ENCODE results near the gene NHLRC2.

- TF ChIP-seq EP300 (IDR thresholded peaks at IDR 0.05; ENCODE audit: borderline replicate concordance in 1 of 2, control insufficient read depth in 1 of 2, low read depth in 2 of 2, low read length in 2 of 2) (no peak), EGR1 (IDR thresholded peaks at IDR 0.05; ENCODE audit: borderline replicate concordance in 1 of 2, low read depth in 2 of 2, low read length in 2 of 2) (no peak), POLR2A (IDR thresholded peaks at IDR 0.05; ENCODE audit: low read depth, low read length) (no peak), SIN3A (IDR thresholded peaks at IDR 0.05; ENCODE audit: low read depth, low read length) (no peak), SREBF2 (IDR thresholded peaks at IDR 0.05; ENCODE audit: low read length) (no peak), ESRRA (IDR thresholded peaks at IDR 0.05; ENCODE audit: low read length) (no peak), REST (IDR thresholded peaks at IDR 0.05; ENCODE audit: low read depth, low read length) (no peak), CTCF (IDR thresholded peaks at IDR 0.05 in 2 of 3, conservative IDR thresholded peaks at IDR 0.05 in 1 of 3; ENCODE audit: control insufficient read depth in 2 of 3, extremely low read depth in 1 of 3, insufficient read depth in 1 of 3, low read depth in 3 of 3, low read length in 3 of 3) (no peak), EZH2 (IDR thresholded peaks at IDR 0.05; ENCODE audit: borderline replicate concordance, control insufficient read depth, low read depth, low read length) (no peak), CBX3 (IDR thresholded peaks at IDR 0.05; ENCODE audit: borderline replicate concordance, low read depth) (no peak)
Measured at GRCh38 chr10:113957013-113957412, 102.6 kb downstream of the NHLRC2 start.
